Ectodermal cell (in vitro differentiated cells): ENCODE measurements around the gene PSME4. TPM values are rescaled to one million over a fixed set of nuclear protein-coding genes. Genes with fewer than 3 reads are reported as not detected.

Experiments
- H3K27ac ChIP-seq: 2 replicates; pipeline ENCODE4 v1.7.0; 2013; ENCODE audit warnings: mild to moderate bottlenecking, low read depth, low read length; ENCODE audit not compliant: insufficient read depth, poor library complexity, severe bottlenecking
- H3K27me3 ChIP-seq: 2 replicates; pipeline ENCODE4 v1.7.0; 2013; ENCODE audit warnings: mild to moderate bottlenecking, low read length; ENCODE audit not compliant: insufficient read depth, control insufficient read depth, poor library complexity, severe bottlenecking
- H3K36me3 ChIP-seq: one replicate; pipeline ENCODE4 v1.7.0; 2013; ENCODE audit warnings: low read length; ENCODE audit not compliant: control insufficient read depth, insufficient read depth
- H3K4me1 ChIP-seq: one replicate; pipeline ENCODE4 v1.7.0; 2013; ENCODE audit warnings: low read length; ENCODE audit not compliant: control insufficient read depth, insufficient read depth
- H3K4me3 ChIP-seq: 2 replicates; pipeline ENCODE4 v1.7.0; 2013; ENCODE audit warnings: low read depth, low read length, control low read depth; ENCODE audit not compliant: insufficient read depth
- H3K9me3 ChIP-seq: 2 replicates; pipeline ENCODE4 v1.7.0; 2013; ENCODE audit warnings: mild to moderate bottlenecking, low read length, moderate library complexity; ENCODE audit not compliant: control insufficient read depth
- WGBS, 2 experiments: methylation state at CpG; one replicate each; pipeline ENCODE4 v1.1.7; 2013; ENCODE audit warnings: missing lambda C conversion rate in 2 of 2; 5-methylcytosine and 5-hydroxymethylcytosine counted together
- polyA plus RNA-seq, 4 experiments: library from polyadenylated mRNA; stranded (reverse); fragments of 50-300 nt; gene quantifications; one replicate each; pipeline ENCODE4 v1.2.3, GENCODE V29; 2013

The PSME4 gene, protein sequence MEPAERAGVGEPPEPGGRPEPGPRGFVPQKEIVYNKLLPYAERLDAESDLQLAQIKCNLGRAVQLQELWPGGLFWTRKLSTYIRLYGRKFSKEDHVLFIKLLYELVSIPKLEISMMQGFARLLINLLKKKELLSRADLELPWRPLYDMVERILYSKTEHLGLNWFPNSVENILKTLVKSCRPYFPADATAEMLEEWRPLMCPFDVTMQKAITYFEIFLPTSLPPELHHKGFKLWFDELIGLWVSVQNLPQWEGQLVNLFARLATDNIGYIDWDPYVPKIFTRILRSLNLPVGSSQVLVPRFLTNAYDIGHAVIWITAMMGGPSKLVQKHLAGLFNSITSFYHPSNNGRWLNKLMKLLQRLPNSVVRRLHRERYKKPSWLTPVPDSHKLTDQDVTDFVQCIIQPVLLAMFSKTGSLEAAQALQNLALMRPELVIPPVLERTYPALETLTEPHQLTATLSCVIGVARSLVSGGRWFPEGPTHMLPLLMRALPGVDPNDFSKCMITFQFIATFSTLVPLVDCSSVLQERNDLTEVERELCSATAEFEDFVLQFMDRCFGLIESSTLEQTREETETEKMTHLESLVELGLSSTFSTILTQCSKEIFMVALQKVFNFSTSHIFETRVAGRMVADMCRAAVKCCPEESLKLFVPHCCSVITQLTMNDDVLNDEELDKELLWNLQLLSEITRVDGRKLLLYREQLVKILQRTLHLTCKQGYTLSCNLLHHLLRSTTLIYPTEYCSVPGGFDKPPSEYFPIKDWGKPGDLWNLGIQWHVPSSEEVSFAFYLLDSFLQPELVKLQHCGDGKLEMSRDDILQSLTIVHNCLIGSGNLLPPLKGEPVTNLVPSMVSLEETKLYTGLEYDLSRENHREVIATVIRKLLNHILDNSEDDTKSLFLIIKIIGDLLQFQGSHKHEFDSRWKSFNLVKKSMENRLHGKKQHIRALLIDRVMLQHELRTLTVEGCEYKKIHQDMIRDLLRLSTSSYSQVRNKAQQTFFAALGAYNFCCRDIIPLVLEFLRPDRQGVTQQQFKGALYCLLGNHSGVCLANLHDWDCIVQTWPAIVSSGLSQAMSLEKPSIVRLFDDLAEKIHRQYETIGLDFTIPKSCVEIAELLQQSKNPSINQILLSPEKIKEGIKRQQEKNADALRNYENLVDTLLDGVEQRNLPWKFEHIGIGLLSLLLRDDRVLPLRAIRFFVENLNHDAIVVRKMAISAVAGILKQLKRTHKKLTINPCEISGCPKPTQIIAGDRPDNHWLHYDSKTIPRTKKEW (N-terminal part only)
- 45.3 TPM for polyA plus RNA-seq (2013, experiment 1 of 4)
- 46.0 TPM for polyA plus RNA-seq (2013, experiment 2 of 4)
- 39.3 TPM for polyA plus RNA-seq (2013, experiment 3 of 4)
- 39.6 TPM for polyA plus RNA-seq (2013, experiment 4 of 4)

DNA sequence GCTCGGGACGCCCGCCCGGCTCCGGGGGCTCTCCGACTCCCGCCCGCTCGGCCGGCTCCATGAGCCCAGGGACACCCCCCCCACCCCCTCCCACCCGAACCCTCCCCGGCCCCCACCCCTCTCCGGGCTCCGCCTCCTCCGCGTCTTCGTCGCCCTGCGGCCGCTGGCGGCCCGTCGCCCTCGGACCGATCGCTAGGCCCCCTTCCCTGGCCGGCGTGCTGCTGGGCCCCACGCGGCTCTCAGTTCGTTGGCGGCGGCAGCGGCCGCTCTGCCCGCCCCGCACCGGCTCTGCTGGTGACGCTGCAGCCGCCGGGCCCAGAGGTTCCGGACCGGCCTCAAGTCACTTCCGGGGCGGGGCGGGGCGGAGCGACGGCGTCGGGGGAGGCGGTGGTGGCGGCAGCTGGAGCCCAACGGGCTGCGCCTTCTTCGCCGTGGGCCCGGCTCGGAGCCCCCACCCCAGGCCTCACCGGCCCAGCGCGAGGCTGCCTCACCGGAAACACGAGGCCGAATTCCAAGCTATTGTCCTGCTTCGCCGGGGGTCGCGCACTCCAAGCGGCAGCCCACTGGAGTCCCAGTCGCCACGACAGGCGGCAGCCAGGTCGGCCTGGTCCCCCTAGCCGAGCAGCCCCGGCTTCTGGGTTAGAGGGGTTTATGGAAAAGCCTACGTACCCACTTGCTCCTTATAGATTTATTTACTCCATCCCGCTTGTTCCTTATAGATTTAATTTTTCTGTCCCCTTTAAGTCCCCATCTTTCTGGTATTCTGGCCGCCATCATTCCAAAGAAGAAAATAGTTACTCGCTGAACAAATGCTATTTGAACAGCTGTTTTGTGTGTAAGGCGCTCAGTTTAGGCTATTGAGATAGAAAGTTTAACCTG lies at the start of gene PSME4:
Gene PSME4, minus strand, starts transcription at position 270 of the 879 bp plus-strand sequence. Its CDS starts 209 bp downstream, at position 61.
- no peaks in the 10 kb centered on the region for H3K9me3 ChIP-seq
- H3K36me3 ChIP-seq = no peaks in the 10 kb centered on the region
- no peaks in the 10 kb centered on the region for H3K4me1 ChIP-seq
- 0 to 1% methylated on average over 76 to 80 of the region's 81 CpGs for WGBS, 2 experiments
- peak within 1 kb of the TSS; percentile 88 for H3K27ac ChIP-seq
- peak within 1 kb of the TSS; percentile 93 for H3K4me3 ChIP-seq
- no peaks in the 10 kb centered on the region for H3K27me3 ChIP-seq

DNA sequence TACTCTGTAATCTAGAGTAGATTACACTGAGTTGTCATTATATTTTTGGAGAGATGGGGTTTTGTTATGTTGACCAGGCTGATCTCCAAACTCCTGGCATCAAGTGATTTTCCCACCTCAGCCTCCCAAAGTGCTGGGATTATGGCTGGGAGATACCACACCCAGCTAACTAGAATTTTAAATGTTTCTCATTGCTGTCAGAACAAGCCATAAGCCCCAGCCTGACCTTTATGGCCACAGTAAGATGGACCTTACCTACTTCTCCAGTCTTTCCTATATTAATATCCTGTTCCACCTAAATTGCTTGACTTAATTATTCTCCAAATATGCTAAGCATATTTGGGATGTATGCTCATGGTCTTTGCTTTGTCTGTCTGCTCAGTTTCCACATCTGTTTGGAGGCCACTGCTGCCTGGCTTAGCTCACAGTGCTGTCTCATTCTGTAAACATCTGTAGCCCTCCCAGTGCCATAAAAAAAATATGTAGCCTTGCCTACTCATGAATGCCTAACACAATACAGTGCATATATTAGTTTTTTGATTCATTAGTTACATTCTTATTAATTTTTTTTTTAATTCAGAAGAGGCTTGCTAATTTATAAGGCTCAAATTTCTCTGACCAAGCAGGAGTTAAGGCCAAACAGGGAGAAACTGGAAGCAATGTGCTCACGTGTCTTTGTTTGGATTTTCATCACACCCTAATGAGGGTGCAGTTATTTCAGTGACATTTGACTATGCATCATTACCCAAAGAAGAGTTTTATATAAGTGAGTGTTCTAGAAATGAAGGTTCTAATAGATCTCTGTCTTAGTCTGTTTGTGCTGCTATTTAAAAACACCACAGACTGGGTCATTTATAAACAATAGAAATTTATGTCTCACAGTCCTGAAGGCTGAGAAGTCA lies 45.3 kb upstream of the PSME4 start:
- Histone ChIP-seq H3K27me3 (no peaks in the 10 kb centered on the region), H3K27ac (no peak overlapping the region), H3K9me3 (peaks cover 2% of the 10 kb centered on the region), H3K36me3 (no peaks in the 10 kb centered on the region), H3K4me3 (no peak overlapping the region), H3K4me1 (no peaks in the 10 kb centered on the region)
- WGBS, 2 experiments = 81 to 100% methylated on average over 1 of the region's 1 CpG

DNA sequence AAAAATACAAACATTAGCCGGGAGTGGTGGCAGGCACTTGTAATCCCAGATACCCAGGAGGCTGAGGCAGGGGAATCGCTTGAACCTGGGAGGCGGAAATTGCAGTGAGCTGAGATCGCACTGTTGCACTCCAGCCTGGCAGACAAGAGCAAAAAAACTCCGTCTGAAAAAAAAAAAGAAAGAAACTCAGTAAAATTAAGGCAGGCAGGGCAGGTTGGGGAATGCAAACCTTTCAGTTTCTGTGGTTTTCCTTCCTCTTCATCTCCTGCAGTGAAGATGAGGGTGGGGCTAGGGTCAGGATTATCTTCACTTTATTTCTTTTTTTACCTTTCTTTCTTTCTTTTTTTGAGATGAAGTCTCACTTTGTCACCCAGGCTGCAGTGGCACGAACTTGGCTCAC lies 43.2 kb upstream of the PSME4 start:
- H3K27me3 ChIP-seq = no peaks in the 10 kb centered on the region
- H3K4me1 ChIP-seq = no peaks in the 10 kb centered on the region
- H3K27ac ChIP-seq = no peak overlapping the region
- 84 to 86% methylated on average over 6 of the region's 6 CpGs for WGBS, 2 experiments
- H3K9me3 ChIP-seq = no peaks in the 10 kb centered on the region
- H3K4me3 ChIP-seq = no peak overlapping the region
- no peaks in the 10 kb centered on the region for H3K36me3 ChIP-seq

DNA sequence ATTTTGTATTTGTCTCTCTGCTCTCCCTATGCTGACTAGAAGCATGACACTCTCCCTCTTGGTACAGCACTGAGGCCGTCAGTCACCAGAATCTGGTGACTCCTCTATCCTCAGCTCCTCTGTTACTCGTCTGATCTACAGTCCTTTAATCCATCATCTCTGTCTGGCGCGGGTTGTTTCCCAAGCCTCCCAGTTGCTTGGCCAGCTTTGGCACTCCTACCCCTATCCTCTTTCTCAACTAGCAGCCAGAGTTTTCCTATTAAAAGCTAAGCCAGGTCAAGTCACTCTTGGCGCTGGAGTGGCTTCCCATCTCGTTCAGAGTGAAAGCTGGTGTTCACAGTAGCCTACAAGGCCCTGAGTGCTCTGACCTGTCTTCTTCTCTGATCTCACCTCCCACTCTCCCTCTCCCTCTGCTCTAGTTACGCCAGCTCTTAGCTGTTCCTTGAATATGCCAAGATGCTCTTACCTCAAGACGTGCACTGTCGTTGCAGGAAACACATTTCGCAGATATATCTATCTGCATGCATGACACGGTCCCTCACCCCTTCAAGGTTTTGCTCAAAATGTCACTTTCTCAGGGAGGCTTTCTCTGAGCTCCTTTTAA lies 41.8 kb upstream of the PSME4 start:
- Histone ChIP-seq H3K27me3 (no peaks in the 10 kb centered on the region), H3K36me3 (no peaks in the 10 kb centered on the region), H3K9me3 (no peaks in the 10 kb centered on the region), H3K27ac (no peak overlapping the region), H3K4me1 (no peaks in the 10 kb centered on the region), H3K4me3 (no peak overlapping the region)
- WGBS, 2 experiments = 93 to 94% methylated on average over 11 of the region's 11 CpGs

DNA sequence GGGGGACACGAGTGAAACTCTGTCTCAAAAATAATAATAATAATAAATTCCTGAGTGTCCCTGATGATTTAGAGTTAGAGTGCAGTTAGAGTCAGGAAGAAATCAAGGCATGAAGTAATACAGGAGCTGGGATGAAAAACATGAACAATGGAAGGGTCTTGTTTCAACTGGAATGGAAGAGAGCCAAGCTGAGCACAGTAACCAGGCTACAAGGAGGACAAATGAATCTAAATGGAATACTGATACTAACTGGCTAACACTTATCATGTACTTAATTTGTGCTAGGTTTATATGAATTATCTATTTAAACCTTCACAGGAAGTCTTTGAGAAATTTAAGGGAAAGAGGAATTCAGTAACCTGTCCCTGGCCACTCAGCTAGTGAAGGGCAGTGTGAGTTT lies 38.8 kb upstream of the PSME4 start:
- H3K4me3 ChIP-seq = no peak overlapping the region
- no peaks in the 10 kb centered on the region for H3K4me1 ChIP-seq
- no peaks in the 10 kb centered on the region for H3K36me3 ChIP-seq
- WGBS, 2 experiments = 100% methylated on average over 1 of the region's 1 CpG; no CpG with 5 or more reads in 1 of the 2 experiments
- no peak overlapping the region for H3K27ac ChIP-seq
- H3K27me3 ChIP-seq = no peaks in the 10 kb centered on the region
- no peaks in the 10 kb centered on the region for H3K9me3 ChIP-seq

DNA sequence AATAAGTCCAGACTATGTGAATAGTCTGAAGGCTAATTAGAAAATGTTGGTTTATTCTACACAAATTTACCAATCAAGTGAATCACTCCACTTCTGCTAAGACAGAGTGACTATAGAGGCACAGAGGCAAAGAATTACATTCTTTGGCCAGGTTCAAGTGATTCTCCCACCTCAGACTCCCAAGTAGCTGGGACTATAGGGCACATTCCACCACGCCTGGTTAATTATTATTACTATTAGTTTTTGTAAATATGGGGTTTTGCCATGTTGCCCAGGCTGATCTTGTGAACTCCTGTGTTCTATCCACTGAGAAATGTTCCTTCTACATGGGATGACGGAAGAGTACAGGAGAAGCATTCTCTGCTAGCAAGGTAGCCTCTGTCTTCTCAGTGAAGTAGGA lies 37.6 kb upstream of the PSME4 start:
- Histone ChIP-seq H3K4me1 (no peaks in the 10 kb centered on the region), H3K36me3 (no peaks in the 10 kb centered on the region), H3K27me3 (no peaks in the 10 kb centered on the region), H3K4me3 (no peak overlapping the region), H3K9me3 (no peaks in the 10 kb centered on the region), H3K27ac (no peak overlapping the region)
- WGBS, 2 experiments = 92 to 98% methylated on average over 1 to 2 of the region's 2 CpGs

DNA sequence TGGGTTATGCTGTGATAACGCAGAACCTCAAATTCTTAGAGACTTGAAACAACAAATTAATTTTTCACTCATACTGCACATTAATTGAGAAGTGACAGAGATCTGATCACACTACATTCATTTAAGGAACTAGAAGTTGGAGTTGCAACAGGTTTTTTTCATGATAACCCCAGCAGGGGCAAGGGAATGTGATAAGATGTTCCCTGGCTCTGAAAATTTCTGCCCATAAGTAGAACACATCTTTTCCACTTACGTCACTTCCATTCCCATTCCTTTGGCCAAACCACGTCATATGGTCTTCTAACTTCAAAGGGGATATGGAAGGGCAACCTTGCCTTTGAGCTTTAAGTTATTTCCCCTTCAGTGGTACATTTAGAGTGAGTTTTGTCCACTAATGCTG lies 29.7 kb upstream of the PSME4 start:
- no peak overlapping the region for H3K27ac ChIP-seq
- H3K4me1 ChIP-seq = no peaks in the 10 kb centered on the region
- H3K36me3 ChIP-seq = no peaks in the 10 kb centered on the region
- no peak overlapping the region for H3K4me3 ChIP-seq
- H3K27me3 ChIP-seq = no peaks in the 10 kb centered on the region
- 95 to 100% methylated on average over 2 to 3 of the region's 3 CpGs for WGBS, 2 experiments
- H3K9me3 ChIP-seq = no peaks in the 10 kb centered on the region

DNA sequence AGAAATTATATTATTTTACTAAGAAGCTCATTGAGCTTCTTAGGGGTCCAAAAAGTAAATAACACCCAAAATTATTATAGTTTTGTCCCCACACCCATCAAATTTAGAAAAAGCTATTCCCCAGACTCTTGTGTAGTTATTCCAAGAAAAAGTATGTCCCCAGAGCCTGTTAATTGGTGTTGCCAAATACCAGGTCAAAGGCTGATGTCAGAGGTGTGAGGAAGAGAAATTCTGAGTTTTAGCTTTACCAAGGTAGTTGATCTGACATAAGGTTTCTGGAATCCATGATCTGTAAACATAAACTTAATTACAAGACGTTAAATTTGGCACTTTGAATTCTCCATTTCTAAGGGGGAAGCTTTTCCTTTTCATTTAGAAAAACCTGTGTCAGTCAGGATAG lies 29.3 kb upstream of the PSME4 start:
- H3K36me3 ChIP-seq = no peaks in the 10 kb centered on the region
- H3K4me3 ChIP-seq = no peak overlapping the region
- no peaks in the 10 kb centered on the region for H3K9me3 ChIP-seq

More for the DNA sequence above, 29.3 kb upstream of the PSME4 start:
- 67 to 96% methylated on average over 1 of the region's 1 CpG for WGBS, 2 experiments
- no peak overlapping the region for H3K27ac ChIP-seq
- H3K4me1 ChIP-seq = no peaks in the 10 kb centered on the region
- no peaks in the 10 kb centered on the region for H3K27me3 ChIP-seq
